H1 (cell line): Measurements from ENCODE around the gene PLXDC2. TPM values are rescaled to one million over a fixed set of nuclear protein-coding genes. Genes with fewer than 3 reads are reported as not detected.

Experiments
- ATF3 ChIP-seq: IDR thresholded peaks from 2 replicates; pipeline ENCODE4 v1.6.1; 2011; ENCODE audit warnings: low read depth, mild to moderate bottlenecking, low read length; ENCODE audit not compliant: insufficient read depth
- CBX5 ChIP-seq: fragments of 300-800, 300-1000 bp; sonication (generic); IDR thresholded peaks from 2 replicates; pipeline ENCODE4 v1.7.1; 2016; ENCODE audit warnings: antibody characterized with exemption, low read length, low read depth
- CREB1 ChIP-seq: IDR thresholded peaks from 2 replicates; pipeline ENCODE4 v1.6.1; 2012; ENCODE audit warnings: inconsistent platforms
- GABPA ChIP-seq: IDR thresholded peaks from 2 replicates; pipeline ENCODE4 v1.6.1; 2011; ENCODE audit warnings: mild to moderate bottlenecking, low read length, moderate library complexity, borderline replicate concordance; ENCODE audit not compliant: insufficient read depth
- HDAC2 ChIP-seq, 2 experiments: fragments of 300-600 bp in 1 of 2; sonication (generic) in 1 of 2; IDR thresholded peaks; 2 replicates each; pipeline ENCODE4 v1.6.1; 2011 to 2012; ENCODE audit warnings: low read depth in 2 of 2, low read length in 2 of 2, mild to moderate bottlenecking in 2 of 2, moderate library complexity in 2 of 2, borderline replicate concordance in 1 of 2, inconsistent platforms in 1 of 2
- MAFK ChIP-seq: IDR thresholded peaks from 2 replicates; pipeline ENCODE4 v1.6.1; 2012; ENCODE audit warnings: low read depth, mild to moderate bottlenecking, improper control_type of control experiment, low read length
- PHF8 ChIP-seq: fragments of 200-600 bp; sonication (generic); conservative IDR thresholded peaks from 2 replicates; pipeline ENCODE4 v1.7.1; 2012; ENCODE audit warnings: low read depth, mild to moderate bottlenecking, inconsistent platforms, low read length, moderate library complexity
- RAD21 ChIP-seq, 2 experiments: IDR thresholded peaks in 1 of 2; conservative IDR thresholded peaks in 1 of 2; 2 replicates each; pipeline ENCODE4 v1.6.1; 2011; ENCODE audit warnings: low read depth in 2 of 2, low read length in 2 of 2, improper control_type of control experiment in 1 of 2, inconsistent platforms in 1 of 2, mild to moderate bottlenecking in 1 of 2, moderate library complexity in 1 of 2
- SP2 ChIP-seq: IDR thresholded peaks from 2 replicates; pipeline ENCODE4 v1.6.1; 2012; ENCODE audit warnings: mild to moderate bottlenecking, low read length, inconsistent platforms
- polyA plus RNA-seq, 7 experiments: library from polyadenylated mRNA; depleted of rRNA in 3 of 7; stranded (reverse) in 5 of 7; unstranded in 2 of 7; fragments of >200 nt in 5 of 7; fragments of 200-250 nt in 2 of 7; gene quantifications; 1 replicate in 5 of 7; 2 replicates in 1 of 7; 4 replicates in 1 of 7; pipeline versions ENCODE4 v1.2.1 to v1.2.3, GENCODE V29; 2011 to 2013; ENCODE audit warnings: missing spikeins in 2 of 7, mixed read lengths in 2 of 7
- total RNA-seq: library from RNA; stranded (reverse); fragmentation: NEBNext Ultra II Directional; extraction: Animal tissue kit (Norgen Biotek cat#: 25700); gene quantifications from 2 replicates; pipeline ENCODE4 v1.2.1, GENCODE V29; 2021

The PLXDC2 gene
- total and polyA plus RNA-seq, 2 of the 8 experiments (the other 6 are each of a cell fraction or from before 2014, with no cell fraction given), result 23.0 to 40.5 TPM

- TF ChIP-seq PHF8 (no peak), CREB1 (no peak), RAD21 (IDR thresholded peaks at IDR 0.05 in 1 of 2, conservative IDR thresholded peaks at IDR 0.05 in 1 of 2; ENCODE audit: low read depth in 2 of 2, low read length in 2 of 2) (no peak), CBX5 (no peak), GABPA (no peak), MAFK (no peak), ATF3 (no peak), HDAC2 (IDR thresholded peaks at IDR 0.05; ENCODE audit: borderline replicate concordance in 1 of 2, low read depth in 2 of 2, low read length in 2 of 2) (no peak), SP2 (no peak)
These were observed 299.7 kb downstream of the PLXDC2 start (continued) for GRCh38 chr10:20115894-20116293.
